Stimulated activated CD4-positive, alpha-beta T cell treated with anti-CD3 and anti-CD28 coated beads, Interleukin-1b, Interleukin-23, amount 100 ng/mL, for 1 hour (primary cell): ENCODE data around the gene CAMK2D.

Source experiments
- DNase-seq, 2 donors: peaks; one replicate each; pipeline ENCODE4 v3.0.0-alpha.2; 2020; ENCODE audit warnings: low read depth in 2 of 2

Gene CAMK2D

DNA sequence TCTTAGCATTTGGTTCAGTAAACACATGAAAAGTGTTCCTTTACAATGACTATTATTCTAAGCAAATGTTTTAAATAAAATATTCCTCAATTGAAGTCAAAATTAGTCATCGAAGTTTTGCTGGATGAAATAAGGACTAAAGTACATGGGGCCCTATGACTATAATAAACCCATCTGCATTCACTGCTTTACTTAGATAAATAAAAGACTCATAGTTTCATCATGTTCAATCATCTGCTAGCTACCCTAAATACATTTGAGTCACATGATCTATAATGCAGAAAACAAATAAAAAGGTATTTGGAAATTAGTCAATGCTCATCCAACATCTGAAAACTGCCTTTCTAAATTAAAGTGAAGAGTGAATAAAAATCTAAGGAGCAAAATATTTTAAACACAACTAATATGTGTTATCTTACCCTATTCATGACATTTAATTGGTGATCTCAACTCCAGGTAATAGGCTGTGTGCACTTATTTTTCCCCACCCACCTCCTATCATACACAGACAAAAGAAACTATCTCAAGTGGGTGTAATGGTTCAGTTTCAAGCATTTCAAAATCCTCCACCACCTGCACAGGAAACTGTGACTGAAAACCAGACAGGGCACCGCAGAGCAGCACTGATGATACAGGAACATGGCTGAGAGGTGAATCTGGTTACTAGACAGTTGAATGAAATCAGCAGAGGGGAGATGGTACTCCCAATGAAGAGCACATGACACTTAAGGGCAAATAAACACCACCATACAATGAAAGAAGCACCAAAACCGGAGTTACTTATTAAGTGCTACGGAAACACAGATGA, 78.6 kb downstream of the CAMK2D start:
- DNase-seq = peak; percentile 12 to 36

DNA sequence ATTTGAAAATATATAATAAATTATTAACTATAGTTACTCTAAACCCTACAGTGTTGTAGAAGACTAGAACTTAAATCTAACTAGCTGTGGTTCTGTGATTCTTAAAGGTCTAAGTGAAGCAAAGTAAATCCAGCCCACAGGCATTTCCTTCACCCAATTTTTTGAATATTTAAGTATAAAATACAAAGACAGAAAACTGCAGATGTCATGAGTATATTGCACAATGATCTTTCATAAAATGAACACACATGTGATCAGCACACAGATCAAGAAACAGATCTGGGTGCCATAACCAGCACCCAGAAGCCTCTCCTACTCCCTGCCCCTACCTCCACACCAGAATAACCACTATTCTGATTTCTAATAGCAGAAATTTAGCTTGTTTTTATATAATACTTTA, 82.9 kb downstream of the CAMK2D start:
- DNase-seq = no peak

DNA sequence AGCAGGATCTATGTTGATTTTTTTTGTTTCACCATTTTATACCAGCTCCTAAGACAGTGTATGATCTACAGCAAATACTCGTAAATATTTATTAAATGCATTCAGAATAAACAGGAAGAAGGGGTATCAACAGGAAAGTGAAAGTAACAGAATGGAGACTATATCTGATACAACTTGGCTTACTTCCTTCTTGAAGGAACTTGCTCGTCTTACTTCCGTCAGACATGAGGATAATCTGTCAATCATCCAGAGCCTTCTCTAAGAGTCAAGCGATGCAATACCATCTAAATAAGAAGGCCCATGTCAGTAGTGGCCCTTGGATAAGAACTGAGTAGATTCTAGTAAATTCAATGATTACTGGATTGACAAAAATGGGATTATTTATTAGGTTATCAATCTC, 84.2 kb downstream of the CAMK2D start:
- DNase-seq = no peak

DNA sequence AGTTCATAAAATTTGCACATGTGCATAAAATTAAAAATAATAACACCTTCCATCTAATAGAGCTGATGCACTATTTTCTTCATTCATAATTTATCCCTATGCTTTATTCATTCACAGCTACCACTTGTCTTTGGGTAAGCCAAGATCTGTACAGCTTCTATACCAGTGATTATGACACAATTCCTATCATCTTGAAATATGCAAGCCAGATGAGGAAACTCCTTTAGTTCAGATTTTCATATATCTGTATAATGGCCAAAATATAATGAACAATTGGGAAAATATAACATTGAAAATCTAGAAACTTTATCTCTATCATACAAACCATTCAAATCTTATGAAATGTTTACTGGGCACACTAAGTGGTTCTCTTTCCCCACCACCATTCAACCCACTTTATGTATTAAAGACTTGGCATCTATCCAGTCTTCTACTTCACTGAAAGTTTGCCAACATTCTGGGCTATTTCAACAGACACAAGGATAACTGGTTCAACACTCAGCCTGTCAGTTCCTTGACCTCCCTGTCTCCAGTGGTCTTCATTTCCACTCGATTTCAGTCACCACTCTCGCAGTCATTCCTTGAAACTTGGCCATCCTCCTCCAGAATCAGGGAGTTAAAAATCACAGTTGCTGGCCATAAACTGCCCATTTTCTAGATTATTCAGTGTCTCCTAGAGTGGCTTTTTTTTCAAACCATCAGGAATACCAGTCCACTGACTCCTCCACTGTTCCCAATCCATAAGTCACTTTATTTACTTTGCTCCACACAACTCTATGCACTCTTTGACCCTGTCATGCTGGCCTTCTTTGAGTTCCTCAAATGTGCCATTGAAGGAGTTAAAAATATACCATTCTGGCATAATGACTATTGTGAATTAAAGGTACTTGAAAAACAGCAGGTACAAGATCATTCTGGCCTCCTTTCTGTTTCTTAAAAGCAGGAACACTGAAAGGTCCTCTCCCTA, 85.5 kb downstream of the CAMK2D start:
- DNase-seq = no peak

DNA sequence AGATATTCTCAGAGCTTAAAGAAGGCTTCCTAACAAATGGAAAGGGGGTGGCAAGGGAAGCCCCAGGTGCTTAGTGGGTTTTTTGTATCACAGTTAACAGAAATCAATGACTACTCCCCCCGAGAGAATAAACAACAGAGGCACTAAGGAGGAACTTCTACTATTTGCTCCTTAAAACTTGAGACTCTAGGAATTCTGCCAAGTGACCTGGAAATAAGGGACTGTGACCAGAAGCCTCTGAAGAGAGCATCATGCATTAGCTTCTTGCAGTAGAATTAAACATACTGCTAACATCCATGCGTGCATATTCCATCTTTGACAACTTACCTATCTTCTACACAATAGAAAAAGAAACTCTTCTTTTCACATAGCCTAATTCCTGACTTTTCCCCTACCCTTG, 86.8 kb downstream of the CAMK2D start:
- no peak for DNase-seq

DNA sequence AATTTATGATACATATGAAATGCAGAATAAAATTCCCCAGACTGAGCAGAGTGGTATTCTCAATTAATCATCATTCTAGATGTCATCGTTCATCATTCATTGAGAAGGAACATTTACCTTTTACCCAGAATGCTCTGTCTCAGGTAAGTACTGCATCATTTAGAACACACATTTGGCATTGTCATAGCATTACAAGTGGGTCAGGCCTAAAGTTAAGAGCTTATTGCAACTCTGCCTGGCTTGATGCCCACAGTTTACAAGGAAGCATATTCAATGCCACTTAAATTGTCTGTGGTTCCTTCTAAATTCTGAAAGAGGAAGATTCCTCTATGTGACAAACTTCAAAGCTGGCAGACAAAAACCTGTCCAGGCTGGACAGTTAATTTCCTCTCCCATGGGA, 87.3 kb downstream of the CAMK2D start:
- no peak for DNase-seq

DNA sequence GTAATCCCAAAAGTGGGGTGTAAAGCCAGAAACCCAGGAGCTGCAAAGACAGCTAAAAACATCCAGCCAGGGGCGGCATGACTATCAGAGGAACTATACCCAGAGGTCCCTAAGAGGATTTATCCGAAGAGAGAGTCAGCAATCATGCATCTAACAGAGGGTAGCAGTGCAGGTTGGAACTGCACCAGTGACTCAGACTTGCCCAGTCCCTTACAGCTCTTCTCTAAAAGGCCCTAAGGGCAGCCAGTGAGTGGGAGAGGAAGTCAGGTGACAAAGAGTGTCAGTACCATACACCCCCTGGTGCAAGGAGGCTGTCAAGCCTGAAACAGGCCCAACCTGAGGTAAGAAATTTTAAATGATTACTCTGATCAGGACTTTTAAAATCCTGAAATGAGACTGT, 88.1 kb downstream of the CAMK2D start:
- no peak for DNase-seq

DNA sequence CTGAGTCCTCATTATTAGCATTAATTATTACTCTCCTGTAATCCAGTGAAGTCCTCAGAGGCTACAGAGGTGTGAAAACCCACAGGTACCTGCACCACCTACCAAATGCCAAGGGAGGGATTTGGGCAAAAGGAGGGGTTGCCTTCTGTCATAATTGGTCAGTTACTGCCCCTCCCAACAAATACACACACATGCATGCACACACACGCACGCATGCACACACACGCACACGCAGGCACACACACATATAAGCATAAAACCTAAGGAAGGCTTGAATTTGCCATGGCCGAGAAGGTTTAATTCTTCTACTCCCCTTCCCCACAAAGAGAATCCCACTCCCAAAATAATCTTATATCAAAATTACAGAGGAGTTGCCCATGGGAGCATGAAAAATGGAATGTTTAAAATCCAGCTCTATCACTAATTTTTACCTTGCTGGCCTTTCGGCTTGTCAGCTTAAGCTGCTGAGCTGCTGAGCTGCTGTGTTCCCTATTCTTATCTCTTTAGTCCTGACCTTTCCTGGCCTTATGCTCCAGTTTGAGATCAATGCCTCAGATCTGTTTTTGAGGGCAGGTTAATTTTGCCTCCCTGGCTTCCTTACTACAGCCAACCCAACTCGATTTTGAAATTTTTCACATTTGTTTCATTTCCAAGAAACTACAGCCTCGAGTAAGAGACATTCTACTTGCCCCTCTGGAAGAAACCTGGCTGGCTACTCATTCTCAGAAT, 95.0 kb downstream of the CAMK2D start:
- no peak for DNase-seq

DNA sequence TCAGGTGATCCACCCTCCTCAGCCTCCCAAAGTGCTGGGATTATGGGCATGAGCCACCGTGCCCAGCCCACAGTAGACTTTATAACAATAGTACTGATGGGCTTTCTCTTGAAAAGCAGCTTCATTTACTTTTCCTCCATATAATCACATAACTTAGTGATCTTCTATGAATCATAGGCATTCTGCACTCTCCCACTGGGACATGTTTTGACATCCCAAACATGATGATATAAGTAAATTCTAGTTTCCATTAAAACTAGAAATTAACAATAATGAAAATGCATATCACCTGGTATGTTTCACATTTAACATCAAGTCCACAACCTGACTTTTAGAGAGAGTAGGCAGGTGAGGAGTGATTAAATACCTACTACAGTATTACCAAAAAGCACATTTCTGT, 96.5 kb downstream of the CAMK2D start:
- no peak for DNase-seq

DNA sequence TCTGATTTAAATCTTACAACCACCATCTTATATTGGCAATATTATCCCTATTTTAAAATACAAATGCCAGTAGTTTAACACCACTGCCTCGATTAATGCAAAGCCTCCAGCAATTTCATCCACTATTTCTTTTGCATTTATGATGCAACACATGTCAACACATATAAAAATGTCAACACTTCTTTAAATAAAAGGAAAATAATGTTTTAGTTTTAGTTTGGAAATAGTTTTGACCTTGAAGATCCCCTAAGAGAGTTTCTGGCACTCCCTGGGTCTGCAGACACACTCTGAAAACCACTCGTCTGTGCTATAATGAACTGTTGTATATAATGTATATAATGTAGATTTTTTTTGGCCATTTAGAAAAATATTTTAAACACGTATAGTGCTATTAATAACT, 99.0 kb downstream of the CAMK2D start:
- no peak for DNase-seq

DNA sequence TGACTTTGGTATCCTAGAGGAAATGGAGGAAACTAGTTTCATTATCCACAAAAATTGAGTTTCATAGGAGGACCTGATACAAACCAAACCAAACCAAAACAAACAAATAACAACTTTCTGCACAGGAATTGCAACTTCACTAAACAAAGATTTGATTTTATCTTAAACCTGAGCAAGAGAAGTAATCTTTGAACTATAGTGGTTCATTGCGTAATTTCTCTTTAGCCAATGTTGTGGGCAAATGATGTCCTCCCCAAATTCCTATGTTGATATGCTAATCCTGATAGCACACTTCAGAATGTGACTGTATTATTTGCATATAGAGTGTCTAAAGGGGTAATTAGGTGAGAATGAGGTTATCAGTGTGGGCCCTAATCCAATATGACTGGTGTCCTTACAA, 102.4 kb downstream of the CAMK2D start:
- DNase-seq = no peak

DNA sequence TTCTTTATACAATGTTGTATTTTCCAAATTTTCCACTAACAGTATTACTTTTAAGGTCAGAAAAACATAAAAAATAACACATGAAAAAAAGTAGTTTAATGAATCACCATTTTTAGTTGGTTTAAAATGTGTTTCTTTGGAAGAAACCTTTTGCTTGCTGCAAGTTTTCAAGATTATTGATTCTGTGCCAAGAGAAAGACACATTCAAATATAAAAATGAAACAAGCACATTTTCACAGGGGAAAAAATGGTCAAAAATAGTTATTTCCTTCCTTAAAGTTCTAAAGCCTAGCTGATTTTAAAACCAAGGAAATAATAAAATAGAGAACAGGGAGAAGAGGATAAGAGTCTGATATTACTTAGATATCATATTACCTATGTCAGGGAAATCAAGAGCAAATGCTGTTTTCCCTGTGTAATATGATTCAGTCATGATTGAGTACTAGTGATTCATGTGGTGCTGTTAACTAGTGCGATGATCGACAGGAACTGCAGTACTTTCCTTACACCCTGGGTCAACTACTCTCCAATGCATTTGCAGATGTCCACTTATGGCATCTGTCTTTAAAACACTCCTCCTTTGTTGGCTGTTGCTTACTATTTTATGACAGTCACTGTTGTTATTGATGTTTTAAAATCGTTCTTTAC, 103.8 kb downstream of the CAMK2D start:
- no peak for DNase-seq

DNA sequence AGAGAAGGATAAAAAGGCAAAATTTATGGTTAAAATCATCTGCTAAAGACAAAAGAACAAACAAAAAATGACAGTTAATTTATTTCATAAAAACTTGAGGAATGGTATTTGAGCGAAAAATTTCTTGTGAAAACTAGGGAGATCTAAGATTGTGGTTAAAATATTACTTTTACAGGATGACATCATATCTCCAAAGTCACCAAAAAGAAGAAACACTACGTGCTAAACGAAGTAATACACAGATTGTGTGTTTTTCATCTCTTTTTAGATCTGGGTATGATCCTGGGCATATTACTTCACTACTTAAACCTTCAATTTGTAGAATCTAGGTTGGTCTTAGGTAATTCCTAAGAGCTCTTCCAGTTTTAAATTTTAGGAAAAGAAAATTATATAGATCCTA, 107.7 kb downstream of the CAMK2D start:
- DNase-seq = no peak

DNA sequence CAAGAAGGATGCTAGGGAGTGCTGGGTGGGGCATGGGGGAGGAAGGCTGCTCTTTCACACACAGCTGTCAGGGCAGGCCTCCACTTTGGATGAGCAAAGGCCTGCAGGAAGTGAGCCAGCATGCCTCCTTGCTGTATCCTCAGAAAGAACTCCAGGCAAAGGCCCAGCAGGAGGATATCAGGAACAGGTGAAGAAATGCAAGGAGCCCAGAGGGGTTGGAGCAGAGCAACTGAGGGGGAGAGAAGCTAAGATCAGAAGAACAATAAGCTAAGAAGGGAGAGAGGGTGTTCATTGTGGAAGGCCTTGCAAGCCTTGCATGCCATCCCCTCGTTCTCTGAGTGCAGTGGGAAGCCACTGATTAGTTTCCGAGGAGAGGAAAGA, 115.1 kb downstream of the CAMK2D start:
- DNase-seq = no peak

DNA sequence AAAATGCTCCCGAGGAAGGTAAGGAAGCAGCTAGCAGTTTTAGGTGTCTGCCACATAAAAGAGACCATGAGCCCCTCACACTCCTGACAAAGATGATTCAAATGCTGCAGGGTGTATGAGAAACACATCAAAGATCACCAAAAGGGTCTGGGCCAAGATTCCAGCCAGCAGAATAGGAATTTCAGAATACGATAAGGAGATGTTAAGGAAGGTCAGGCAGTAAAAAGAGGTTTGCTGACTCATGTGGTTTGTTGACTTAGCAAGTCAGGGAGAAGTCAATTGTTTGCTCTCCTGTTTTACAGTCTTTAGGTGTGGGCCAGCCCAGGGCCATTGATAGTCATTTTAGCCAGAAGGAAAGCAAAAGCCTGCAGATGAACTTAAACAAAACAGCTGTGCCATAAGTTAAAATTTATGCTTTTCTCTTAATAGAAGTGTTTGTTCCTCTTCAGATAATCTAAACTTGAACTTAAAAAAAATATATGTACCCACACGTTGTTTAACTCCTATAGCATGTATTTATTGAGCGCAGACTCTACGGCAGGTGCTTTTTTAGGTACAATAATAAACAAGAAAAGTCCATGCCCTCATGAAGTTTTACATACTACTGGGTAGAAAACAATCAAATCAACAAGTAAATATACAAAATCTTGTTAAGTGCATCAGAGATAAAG, 115.6 kb downstream of the CAMK2D start:
- no peak for DNase-seq

DNA sequence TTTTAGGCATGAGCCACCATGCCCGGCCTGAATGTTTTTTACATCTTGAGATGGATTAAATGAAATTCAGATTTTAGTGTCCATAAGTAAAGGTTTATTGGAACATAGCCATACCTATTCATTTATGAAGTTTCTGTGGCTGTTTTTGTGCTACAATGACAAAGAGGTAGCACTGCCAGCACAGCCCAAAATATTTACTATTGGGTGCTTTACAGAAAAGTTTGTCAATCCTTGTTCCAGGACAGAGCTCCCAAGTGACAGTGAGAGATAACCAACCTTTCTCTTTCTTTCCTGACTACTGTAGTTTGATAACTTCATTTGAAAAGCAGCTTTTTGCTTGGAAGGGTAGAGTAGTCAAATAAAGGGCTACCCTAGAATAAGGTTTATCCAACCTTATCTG, 116.2 kb downstream of the CAMK2D start:
- no peak for DNase-seq

DNA sequence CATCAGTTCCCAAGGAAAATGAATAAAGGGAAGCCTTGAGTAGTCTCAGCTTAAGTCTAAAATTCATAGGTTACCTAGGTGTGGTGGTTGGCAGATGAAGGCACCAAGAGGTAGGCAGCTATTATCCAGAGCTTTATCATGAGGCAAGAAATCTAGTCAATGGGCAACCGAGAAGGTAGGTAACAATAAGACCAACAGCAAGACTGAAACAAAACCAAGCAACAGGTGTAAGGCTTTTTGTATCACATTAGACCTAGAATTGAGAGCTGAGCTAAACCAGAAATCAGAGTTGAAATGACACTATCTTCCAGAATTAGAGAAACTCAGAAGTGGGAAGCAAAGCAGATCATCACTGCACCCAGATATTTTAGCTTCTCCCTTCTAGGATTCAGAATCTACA, 117.1 kb downstream of the CAMK2D start:
- no peak for DNase-seq

DNA sequence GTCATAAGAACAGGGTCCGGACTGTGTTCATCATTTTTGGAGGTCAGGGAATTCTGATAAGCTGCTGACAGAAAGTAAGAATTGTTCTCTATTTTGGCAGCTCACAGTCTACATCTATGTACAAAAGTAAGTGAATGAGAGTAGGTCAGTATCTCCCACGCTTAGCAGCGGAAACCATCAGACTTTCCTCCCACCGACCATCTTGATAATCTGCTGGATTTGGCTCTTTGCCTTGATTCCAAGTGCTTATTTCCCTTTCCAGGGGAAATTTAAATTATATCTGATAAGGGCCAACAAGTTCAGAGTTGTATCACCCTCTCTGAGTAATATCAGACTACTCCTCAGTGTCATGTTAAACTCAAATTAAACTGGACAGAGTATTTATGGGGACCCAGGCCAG, 118.0 kb downstream of the CAMK2D start:
- no peak for DNase-seq

DNA sequence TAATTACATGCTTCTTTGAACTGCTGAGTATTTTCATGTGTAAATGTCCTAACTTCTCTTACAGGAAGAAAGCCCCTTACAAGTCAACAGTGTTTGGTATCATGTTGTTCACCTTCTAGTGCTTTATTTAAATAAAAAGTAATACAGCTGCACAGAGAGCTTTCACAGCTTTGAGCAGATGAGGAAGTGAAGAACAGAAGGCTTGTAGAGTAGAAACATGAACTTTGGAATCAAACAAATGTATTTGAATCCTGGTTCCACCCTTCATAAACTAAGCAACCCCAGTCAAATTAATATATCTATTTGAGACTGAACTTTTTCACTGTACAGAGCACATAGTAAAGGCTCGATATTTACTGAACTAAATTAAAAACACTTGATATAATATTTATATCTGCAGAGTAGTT, 120.5 kb downstream of the CAMK2D start:
- DNase-seq = no peak

DNA sequence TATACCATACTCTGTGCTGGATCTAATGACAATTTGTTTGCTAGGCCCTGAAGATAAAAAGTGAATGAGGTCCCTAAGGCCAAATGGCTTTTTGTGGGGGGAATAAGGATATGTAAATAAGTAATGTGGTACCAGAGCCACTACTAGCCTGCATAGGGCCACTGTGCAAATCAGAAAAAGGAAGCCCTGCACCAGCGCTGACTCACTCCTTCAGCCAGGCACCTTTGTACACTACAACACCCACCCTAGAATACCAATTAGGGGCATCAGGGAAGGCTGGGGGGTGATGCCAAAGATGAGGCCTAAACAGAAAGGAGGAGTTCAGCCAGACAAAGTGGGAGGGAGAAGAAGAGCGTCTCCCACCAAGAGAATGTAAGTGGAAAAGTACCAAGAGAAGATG, 122.2 kb downstream of the CAMK2D start:
- DNase-seq = no peak

DNA sequence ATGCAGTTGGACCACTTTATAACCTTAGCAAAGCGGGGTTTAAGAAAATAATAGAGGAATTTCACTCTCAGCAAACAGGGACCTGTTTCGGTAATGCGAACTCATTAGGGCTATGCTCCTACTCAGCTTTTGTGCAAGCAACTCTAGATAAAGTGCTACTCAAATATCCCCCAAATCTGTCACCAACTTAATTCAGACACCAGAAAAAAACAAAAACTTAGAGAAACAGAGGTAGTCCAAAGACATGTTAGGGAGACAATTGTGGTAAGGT, 123.0 kb downstream of the CAMK2D start:
- no peak for DNase-seq
